ENCODE data around the gene RIPPLY2. TPM values are rescaled to one million over a fixed set of nuclear protein-coding genes. Genes with fewer than 3 reads are reported as not detected.
A peak's percentile ranks its signal among the peaks of the same experiment; 100 is the strongest.

RIPPLY2 gene
- total RNA-seq, 3 donors from 2014 or later: not detected

DNA sequence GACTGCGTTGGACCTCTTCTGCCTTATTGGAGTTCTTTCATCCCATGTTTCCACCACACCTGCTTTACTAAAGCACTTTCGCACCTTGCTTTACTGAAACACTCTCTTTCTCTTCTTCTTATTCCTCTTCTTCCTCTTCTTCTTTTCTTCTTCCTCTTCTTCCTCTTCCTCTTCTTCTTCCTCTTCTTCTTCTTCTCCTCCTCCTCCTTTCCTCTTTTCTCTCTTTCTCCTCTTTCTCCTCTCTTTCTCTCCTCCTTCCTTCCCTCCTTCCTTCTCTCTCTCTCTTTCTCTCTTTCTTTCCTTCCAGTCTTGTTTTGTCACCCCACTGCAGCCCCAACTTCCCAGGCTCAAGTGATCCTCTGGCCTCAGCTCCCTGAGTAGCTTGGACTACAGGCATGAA lies 4.0 kb upstream of the RIPPLY2 start:
- Histone ChIP-seq H3K9me3 (no peaks in the 10 kb centered on the region), H3K4me1 (no peaks in the 10 kb centered on the region), H3K27ac (no peak overlapping the region), H3K27me3 (peaks cover 0 to 40% of the 10 kb centered on the region in 2 donors), H3K36me3 (no peaks in the 10 kb centered on the region), H3K4me3 (no peak overlapping the region)
- no peak for DNase-seq (ENCODE audit: low spot score in 2 of 2)
- TF ChIP-seq, protein P1, sequence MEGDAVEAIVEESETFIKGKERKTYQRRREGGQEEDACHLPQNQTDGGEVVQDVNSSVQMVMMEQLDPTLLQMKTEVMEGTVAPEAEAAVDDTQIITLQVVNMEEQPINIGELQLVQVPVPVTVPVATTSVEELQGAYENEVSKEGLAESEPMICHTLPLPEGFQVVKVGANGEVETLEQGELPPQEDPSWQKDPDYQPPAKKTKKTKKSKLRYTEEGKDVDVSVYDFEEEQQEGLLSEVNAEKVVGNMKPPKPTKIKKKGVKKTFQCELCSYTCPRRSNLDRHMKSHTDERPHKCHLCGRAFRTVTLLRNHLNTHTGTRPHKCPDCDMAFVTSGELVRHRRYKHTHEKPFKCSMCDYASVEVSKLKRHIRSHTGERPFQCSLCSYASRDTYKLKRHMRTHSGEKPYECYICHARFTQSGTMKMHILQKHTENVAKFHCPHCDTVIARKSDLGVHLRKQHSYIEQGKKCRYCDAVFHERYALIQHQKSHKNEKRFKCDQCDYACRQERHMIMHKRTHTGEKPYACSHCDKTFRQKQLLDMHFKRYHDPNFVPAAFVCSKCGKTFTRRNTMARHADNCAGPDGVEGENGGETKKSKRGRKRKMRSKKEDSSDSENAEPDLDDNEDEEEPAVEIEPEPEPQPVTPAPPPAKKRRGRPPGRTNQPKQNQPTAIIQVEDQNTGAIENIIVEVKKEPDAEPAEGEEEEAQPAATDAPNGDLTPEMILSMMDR (IDR thresholded peaks at IDR 0.05): no peak
- no peak for TF ChIP-seq POLR2AphosphoS5 (IDR thresholded peaks at IDR 0.05)
- TF ChIP-seq POLR2A (IDR thresholded peaks at IDR 0.05): no peak
- intact Hi-C loops (cut with DNase I; ENCODE audit: low total_unique reads): no loop called here

DNA sequence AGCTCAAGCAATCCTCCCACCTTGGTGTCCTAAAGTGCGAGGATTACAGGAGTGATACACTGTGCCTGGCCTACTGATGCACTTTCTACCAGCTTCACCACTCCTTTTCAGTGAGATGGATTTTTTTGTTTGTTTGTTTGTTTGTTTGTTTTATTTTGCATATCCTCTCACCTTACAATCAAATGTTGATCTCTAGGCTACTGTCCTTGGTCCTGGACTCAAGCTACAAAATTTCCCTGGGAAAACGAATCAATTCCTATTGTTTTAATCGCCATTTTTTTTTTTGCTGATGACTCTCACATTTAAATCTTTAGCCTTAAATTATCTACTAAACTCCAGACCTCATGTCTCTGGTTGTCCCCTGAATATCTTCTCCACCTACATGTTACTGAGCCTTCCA lies 3.5 kb upstream of the RIPPLY2 start:
- intact Hi-C loops (cut with DNase I; ENCODE audit: low total_unique reads): no loop called here
- no peaks in the 10 kb centered on the region for H3K4me1 ChIP-seq
- peaks cover 0 to 42% of the 10 kb centered on the region in 2 donors for H3K27me3 ChIP-seq
- no peaks in the 10 kb centered on the region for H3K9me3 ChIP-seq
- DNase-seq (ENCODE audit: low spot score in 2 of 2): no peak
- no peaks in the 10 kb centered on the region for H3K36me3 ChIP-seq
- TF ChIP-seq, protein P1 (IDR thresholded peaks at IDR 0.05): no peak
- TF ChIP-seq POLR2A (IDR thresholded peaks at IDR 0.05): no peak
- TF ChIP-seq POLR2AphosphoS5 (IDR thresholded peaks at IDR 0.05): no peak
- H3K4me3 ChIP-seq: no peak overlapping the region
- H3K27ac ChIP-seq: no peak overlapping the region

GRCh38 chr6:83852528-83853177 lies 507 bp upstream of the RIPPLY2 start:
- peak overlapping the region; percentile 39 to 69 (median 49) for H3K4me3 ChIP-seq
- intact Hi-C loops (cut with DNase I; ENCODE audit: low total_unique reads): no loop called here
- H3K4me1 ChIP-seq: no peaks in the 10 kb centered on the region
- no peak for TF ChIP-seq POLR2AphosphoS5 (IDR thresholded peaks at IDR 0.05)
- TF ChIP-seq POLR2A (IDR thresholded peaks at IDR 0.05): no peak
- TF ChIP-seq, protein P1 (IDR thresholded peaks at IDR 0.05): no peak
- H3K27me3 ChIP-seq: peaks cover 0 to 42% of the 10 kb centered on the region in 2 donors
- DNase-seq (ENCODE audit: low spot score in 2 of 2): no peak
- H3K27ac ChIP-seq: no peak overlapping the region
- no peaks in the 10 kb centered on the region for H3K36me3 ChIP-seq
- no peaks in the 10 kb centered on the region for H3K9me3 ChIP-seq

- H3K27ac ChIP-seq: no peak overlapping the region
- peaks cover 0 to 42% of the 10 kb centered on the region in 2 donors for H3K27me3 ChIP-seq
- TF ChIP-seq, protein P1 (IDR thresholded peaks at IDR 0.05): no peak
- no peak for TF ChIP-seq POLR2A (IDR thresholded peaks at IDR 0.05)
- TF ChIP-seq POLR2AphosphoS5 (IDR thresholded peaks at IDR 0.05): no peak
- peaks cover 0 to 4% of the 10 kb centered on the region in 2 donors for H3K4me1 ChIP-seq
- H3K36me3 ChIP-seq: no peaks in the 10 kb centered on the region
- peak overlapping the region; percentile 39 to 69 (median 49) for H3K4me3 ChIP-seq
- no peak for DNase-seq (ENCODE audit: low spot score in 2 of 2)
- no peaks in the 10 kb centered on the region for H3K9me3 ChIP-seq
- intact Hi-C loops (cut with DNase I; ENCODE audit: low total_unique reads): no loop called here
Observed at GRCh38 chr6:83854001-83854501, 891 bp downstream of the RIPPLY2 start.

DNA sequence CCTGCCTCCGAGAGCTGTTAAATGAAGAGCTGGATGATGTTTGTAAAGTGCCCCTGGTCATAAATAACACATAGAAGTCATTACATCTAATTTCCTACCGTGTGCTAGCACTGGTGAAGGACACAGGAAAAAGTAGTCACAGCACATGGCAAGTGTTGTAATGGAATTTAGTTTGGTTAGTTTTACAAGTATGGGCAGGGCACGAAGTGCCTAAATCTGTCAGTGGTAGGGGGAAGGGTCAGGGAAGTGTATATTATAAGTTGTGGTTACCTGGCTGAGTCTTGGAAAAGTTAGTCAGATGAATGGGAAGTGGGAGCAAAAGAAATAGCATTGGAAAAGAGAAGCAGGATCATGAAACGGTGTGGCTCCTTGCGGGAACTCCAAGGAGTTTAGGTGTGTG lies 1.6 kb downstream of the RIPPLY2 start:
- Histone ChIP-seq H3K27ac (no peak overlapping the region), H3K4me1 (peaks cover 0 to 6% of the 10 kb centered on the region in 2 donors), H3K27me3 (peaks cover 0 to 40% of the 10 kb centered on the region in 2 donors), H3K4me3 (no peak overlapping the region), H3K9me3 (no peaks in the 10 kb centered on the region), H3K36me3 (no peaks in the 10 kb centered on the region)
- TF ChIP-seq, protein P1 (IDR thresholded peaks at IDR 0.05): no peak
- TF ChIP-seq POLR2A (IDR thresholded peaks at IDR 0.05): no peak
- DNase-seq (ENCODE audit: low spot score in 2 of 2): no peak
- intact Hi-C loops (cut with DNase I; ENCODE audit: low total_unique reads): no loop called here

Data from breast epithelium (tissue), 4 donors.